SK-N-MC (cell line): ENCODE measurements around the gene TRPM2.
"Not testable (repeated sequence)": the region's sequence is repeated elsewhere in the genome, so short reads cannot be mapped to it uniquely, and the experiment has no call there.

Experiments
- DNase-seq: peaks from one replicate; pipeline ENCODE4 v3.0.0-alpha.2; 2011; ENCODE audit warnings: low read depth, low spot score
- H3K27ac ChIP-seq: fragments of 200-600 bp; sonication (generic); 2 replicates; pipeline ENCODE4 v1.5.1; 2016; ENCODE audit warnings: mixed run types
- H3K36me3 ChIP-seq: fragments of 200-600 bp; sonication (generic); 2 replicates; pipeline ENCODE4 v1.6.1; 2017; ENCODE audit warnings: antibody characterized with exemption, low read length, mixed read lengths; ENCODE audit not compliant: insufficient read depth
- H3K4me3 ChIP-seq: fragments of 200-600 bp; sonication (generic); 2 replicates; pipeline ENCODE4 v1.5.1; 2016
- H3K9ac ChIP-seq: fragments of 200-600 bp; sonication (generic); 2 replicates; pipeline ENCODE4 v1.8.0; 2017; ENCODE audit warnings: mixed run types, mixed read lengths; ENCODE audit not compliant: insufficient read length
- H3K9me3 ChIP-seq: fragments of 200-600 bp; sonication (generic); 2 replicates; pipeline ENCODE4 v1.6.1; 2017; ENCODE audit warnings: low read depth, mild to moderate bottlenecking, antibody characterized with exemption, low read length, moderate library complexity, mixed read lengths
- EZH2 ChIP-seq: fragments of 200-600 bp; sonication (generic); IDR thresholded peaks from one replicate; pipeline ENCODE4 v1.6.1; 2017; ENCODE audit warnings: antibody characterized with exemption
- FOXP2 ChIP-seq: optimal IDR thresholded peaks from 2 replicates; pipeline ENCODE3; 2011; ENCODE audit warnings: mild to moderate bottlenecking, moderate library complexity; ENCODE audit not compliant: insufficient read depth; ENCODE audit errors: extremely low read length, control extremely low read depth
- POLR2AphosphoS5 ChIP-seq: IDR thresholded peaks from 2 replicates; pipeline ENCODE4 v1.6.1; 2012; ENCODE audit warnings: mild to moderate bottlenecking, low read depth, low read length, borderline replicate concordance

Gene TRPM2

GRCh38 chr21:44403106-44404020, 49.9 kb downstream of the TRPM2 start:
- DNase-seq, result no peak
- no peak for TF ChIP-seq POLR2AphosphoS5
- no peak for TF ChIP-seq EZH2
- no peak for TF ChIP-seq FOXP2
- no peak overlapping the region for H3K9ac ChIP-seq
- H3K9me3 ChIP-seq, result no peaks in the 10 kb centered on the region
- no peak overlapping the region for H3K4me3 ChIP-seq
- H3K27ac ChIP-seq, result no peak overlapping the region
- H3K36me3 ChIP-seq, result no peaks in the 10 kb centered on the region

DNA sequence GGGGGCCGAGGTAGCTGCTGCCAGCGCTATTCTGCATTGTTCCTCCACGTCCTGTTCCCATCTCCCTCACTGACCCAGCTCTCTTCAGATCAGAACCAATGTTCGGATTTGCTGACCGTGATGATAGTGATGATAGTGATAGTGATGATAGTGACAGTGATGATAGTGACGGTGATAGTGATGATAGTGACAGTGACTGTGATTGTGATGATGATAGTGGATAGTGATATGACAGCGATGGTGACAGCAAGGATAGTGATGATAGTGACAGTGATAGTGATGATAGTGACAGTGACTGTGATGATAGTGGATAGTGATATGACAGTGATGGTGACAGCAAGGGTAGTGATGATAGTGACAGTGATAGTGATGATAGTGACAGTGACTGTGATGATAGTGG, 51.1 kb downstream of the TRPM2 start:
- DNase-seq, H3K4me3 ChIP-seq, H3K36me3 ChIP-seq, H3K9ac ChIP-seq, H3K9me3 ChIP-seq, H3K27ac ChIP-seq: not testable (repeated sequence)

DNA sequence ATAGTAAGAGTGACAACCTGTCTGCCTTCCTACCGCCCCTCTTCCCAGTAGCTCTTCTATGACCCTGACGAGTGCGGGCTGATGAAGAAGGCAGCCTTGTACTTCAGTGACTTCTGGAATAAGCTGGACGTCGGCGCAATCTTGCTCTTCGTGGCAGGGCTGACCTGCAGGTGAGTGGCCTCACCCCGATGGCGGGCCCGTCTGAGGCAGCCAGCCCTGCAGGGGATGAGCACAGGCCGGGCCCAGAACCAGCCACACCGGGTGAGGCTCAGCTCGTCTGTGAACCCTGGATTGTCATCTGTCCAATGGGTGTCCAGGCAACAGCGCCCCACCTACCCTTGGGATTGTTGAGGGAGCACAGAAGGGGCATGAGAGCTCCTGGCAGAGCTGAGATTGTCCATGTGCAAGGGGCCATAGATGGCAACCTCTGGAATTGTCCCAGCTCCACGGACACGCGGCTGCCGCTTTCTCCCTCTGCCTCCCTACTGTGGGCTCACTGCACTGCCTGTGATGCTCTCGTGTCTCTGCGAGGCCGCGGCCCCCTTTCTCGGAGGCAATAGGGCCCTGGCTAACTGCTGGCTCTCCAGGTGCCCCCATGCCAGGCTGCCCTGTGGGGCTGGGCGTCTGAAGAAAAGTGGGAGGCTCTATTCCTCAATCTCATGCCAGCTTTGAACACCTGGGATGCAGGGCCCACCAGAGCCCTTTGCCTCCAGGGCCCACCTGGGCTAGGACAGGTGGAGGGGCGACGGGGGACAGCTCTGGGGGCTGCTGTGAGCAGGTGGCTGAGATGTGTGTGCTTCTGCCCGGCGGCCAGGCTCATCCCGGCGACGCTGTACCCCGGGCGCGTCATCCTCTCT, 51.9 kb downstream of the TRPM2 start:
- Histone ChIP-seq H3K4me3 (no peak overlapping the region), H3K27ac (no peak overlapping the region), H3K9ac (no peak overlapping the region), H3K36me3 (no peaks in the 10 kb centered on the region), H3K9me3 (no peaks in the 10 kb centered on the region)
- TF ChIP-seq FOXP2 (no peak), EZH2 (no peak), POLR2AphosphoS5 (no peak)
- no peak for DNase-seq

GRCh38 chr21:44405948-44406872, 52.8 kb downstream of the TRPM2 start:
- Histone ChIP-seq H3K4me3 (no peak overlapping the region), H3K36me3 (no peaks in the 10 kb centered on the region), H3K9ac (no peak overlapping the region), H3K9me3 (no peaks in the 10 kb centered on the region), H3K27ac (no peak overlapping the region)
- no peak for DNase-seq
- TF ChIP-seq POLR2AphosphoS5 (no peak), FOXP2 (no peak), EZH2 (no peak)

- Histone ChIP-seq H3K9ac (no peak overlapping the region), H3K27ac (no peak overlapping the region), H3K9me3 (no peaks in the 10 kb centered on the region), H3K36me3 (no peaks in the 10 kb centered on the region), H3K4me3 (no peak overlapping the region)
- TF ChIP-seq POLR2AphosphoS5 (no peak), EZH2 (no peak)
- no peak for DNase-seq
Measured at GRCh38 chr21:44406953-44407352, 53.5 kb downstream of the TRPM2 start.

- Histone ChIP-seq H3K36me3 (no peaks in the 10 kb centered on the region), H3K4me3 (no peak overlapping the region), H3K9ac (no peak overlapping the region), H3K27ac (no peak overlapping the region), H3K9me3 (no peaks in the 10 kb centered on the region)
- no peak for DNase-seq
- no peak for TF ChIP-seq POLR2AphosphoS5
- no peak for TF ChIP-seq FOXP2
- no peak for TF ChIP-seq EZH2
Measured at GRCh38 chr21:44407493-44407892, 54.1 kb downstream of the TRPM2 start.

DNA sequence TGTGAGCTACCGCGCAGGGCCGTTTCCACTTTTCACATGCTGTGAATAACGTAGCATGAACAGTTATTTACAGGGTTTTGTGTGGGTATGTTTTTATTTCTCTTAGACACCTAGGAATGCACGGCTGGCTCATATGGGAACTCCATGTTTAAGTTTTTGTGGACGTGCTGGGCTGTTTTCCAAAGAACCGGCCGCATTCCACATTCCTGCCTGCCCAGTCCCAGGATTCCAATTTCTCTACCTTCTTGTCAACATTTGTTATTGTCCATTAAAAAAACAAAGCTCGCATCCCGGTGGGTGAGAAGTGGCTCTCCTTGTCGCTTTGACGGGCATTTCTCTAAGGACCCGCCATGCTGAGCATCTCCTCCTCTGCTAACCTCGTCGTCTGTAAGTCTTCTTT, 54.8 kb downstream of the TRPM2 start:
- TF ChIP-seq POLR2AphosphoS5, result no peak
- TF ChIP-seq FOXP2, result no peak
- TF ChIP-seq EZH2, result no peak
- Histone ChIP-seq H3K27ac (no peak overlapping the region), H3K9ac (no peak overlapping the region), H3K4me3 (no peak overlapping the region), H3K36me3 (no peaks in the 10 kb centered on the region), H3K9me3 (no peaks in the 10 kb centered on the region)
- DNase-seq, result no peak
